Liver (tissue), 9 donors: ENCODE data around the gene FMR1NB. TPM values are rescaled to one million over a fixed set of nuclear protein-coding genes. Genes with fewer than 3 reads are reported as not detected.

Experiments used
- DNase-seq: peaks from one replicate; pipeline ENCODE4 v3.0.0-alpha.2; 2017; ENCODE audit warnings: low spot score
- H3K27ac ChIP-seq, 2 donors: one replicate each; pipeline ENCODE4 v1.7.0; 2013; ENCODE audit warnings: inconsistent platforms in 2 of 2, low read length in 2 of 2, control low read depth in 1 of 2, low read depth in 1 of 2, mild to moderate bottlenecking in 1 of 2
- H3K27me3 ChIP-seq, 4 donors: one replicate each; pipeline versions ENCODE4 v1.6.1 to v1.7.0; 2013; ENCODE audit warnings: low read length in 3 of 4, inconsistent platforms in 1 of 4, mild to moderate bottlenecking in 1 of 4, moderate library complexity in 1 of 4; ENCODE audit not compliant: control insufficient read depth in 4 of 4, insufficient read depth in 4 of 4
- H3K36me3 ChIP-seq, 4 donors: one replicate each; pipeline versions ENCODE4 v1.6.1 to v1.7.0; 2013; ENCODE audit warnings: low read length in 3 of 4, mild to moderate bottlenecking in 3 of 4, low read depth in 1 of 4, moderate library complexity in 1 of 4; ENCODE audit not compliant: control insufficient read depth in 4 of 4, insufficient read depth in 3 of 4
- H3K4me1 ChIP-seq, 4 donors: one replicate each; pipeline versions ENCODE4 v1.6.1 to v1.7.0; 2013; ENCODE audit warnings: low read length in 3 of 4, mild to moderate bottlenecking in 3 of 4, moderate library complexity in 1 of 4; ENCODE audit not compliant: control insufficient read depth in 4 of 4, insufficient read depth in 4 of 4
- H3K4me3 ChIP-seq, 3 donors: one replicate each; pipeline versions ENCODE4 v1.6.1 to v1.7.0; 2013; ENCODE audit warnings: low read length in 3 of 3, control low read depth in 1 of 3, low read depth in 1 of 3, mild to moderate bottlenecking in 1 of 3
- H3K9ac ChIP-seq, 2 donors: one replicate each; pipeline ENCODE4 v1.7.0; 2013; ENCODE audit warnings: low read length in 2 of 2, mild to moderate bottlenecking in 2 of 2, moderate library complexity in 2 of 2, control low read depth in 1 of 2, low read depth in 1 of 2
- H3K9me3 ChIP-seq, 4 donors: one replicate each; pipeline versions ENCODE4 v1.6.1 to v1.7.0; 2013; ENCODE audit warnings: low read length in 3 of 4; ENCODE audit not compliant: control insufficient read depth in 4 of 4
- ATF3 ChIP-seq: IDR thresholded peaks from 2 replicates; pipeline ENCODE4 v1.6.1; 2016; ENCODE audit warnings: antibody characterized with exemption
- EGR1 ChIP-seq, 2 donors: IDR thresholded peaks; 2 replicates each; pipeline ENCODE4 v1.6.1; 2016 to 2018; ENCODE audit warnings: antibody characterized with exemption in 2 of 2, low read depth in 2 of 2
- FOXA1 ChIP-seq: IDR thresholded peaks from 2 replicates; pipeline ENCODE4 v1.6.1; 2016; ENCODE audit warnings: antibody characterized with exemption
- FOXA2 ChIP-seq: IDR thresholded peaks from 2 replicates; pipeline ENCODE4 v1.6.1; 2016; ENCODE audit warnings: antibody characterized with exemption
- GABPA ChIP-seq, 2 donors: IDR thresholded peaks in 1 of 2; conservative IDR thresholded peaks in 1 of 2; 2 replicates each; pipeline ENCODE4 v1.6.1; 2016; ENCODE audit warnings: antibody characterized with exemption in 2 of 2, mild to moderate bottlenecking in 1 of 2, moderate library complexity in 1 of 2
- HNF4G ChIP-seq: IDR thresholded peaks from 2 replicates; pipeline ENCODE4 v1.6.1; 2016; ENCODE audit warnings: antibody characterized with exemption
- JUND ChIP-seq, 2 donors: IDR thresholded peaks; 2 replicates each; pipeline ENCODE4 v1.6.1; 2016; ENCODE audit warnings: antibody characterized with exemption in 2 of 2
- NR2F2 ChIP-seq: IDR thresholded peaks from 2 replicates; pipeline ENCODE4 v1.6.1; 2016; ENCODE audit warnings: antibody characterized with exemption
- SP1 ChIP-seq: IDR thresholded peaks from 2 replicates; pipeline ENCODE4 v1.6.1; 2018; ENCODE audit warnings: antibody characterized with exemption, mild to moderate bottlenecking
- ZBTB33 ChIP-seq: IDR thresholded peaks from 2 replicates; pipeline ENCODE4 v1.6.1; 2016; ENCODE audit warnings: antibody characterized with exemption
- WGBS: extraction: QIAGEN DNeasy Blood & Tissue Kit; methylation state at CpG from one replicate; pipeline ENCODE4 v1.1.7; 2013; 5-methylcytosine and 5-hydroxymethylcytosine counted together
- polyA plus RNA-seq, 2 donors: library from polyadenylated mRNA; stranded (reverse) in 1 of 2; unstranded in 1 of 2; fragments of 200-250 nt in 1 of 2; fragments of >200 nt in 1 of 2; fragmentation: Nextera tagmentation in 1 of 2; extraction: Ambion mirVana in 1 of 2; gene quantifications; one replicate each; pipeline versions ENCODE4 v1.2.1 to v1.2.3, GENCODE V29; 2013 to 2015
- total RNA-seq, 2 donors: library from RNA; depleted of rRNA; stranded (reverse); fragments of >200 nt; gene quantifications; one replicate each; pipeline ENCODE4 v1.2.3, GENCODE V29; 2014
- TF ChIP-seq, protein P1 (sequence below): IDR thresholded peaks from 2 replicates; pipeline ENCODE4 v1.6.1; 2016; ENCODE audit warnings: antibody characterized with exemption, mild to moderate bottlenecking
- donor health status: healthy.
- donor health status: healthy.
- donor health status: healthy.
- donor health status: healthy.
- donor health status: healthy.

Gene FMR1NB
- not detected for total RNA-seq
- polyA plus RNA-seq, result not detected

DNA sequence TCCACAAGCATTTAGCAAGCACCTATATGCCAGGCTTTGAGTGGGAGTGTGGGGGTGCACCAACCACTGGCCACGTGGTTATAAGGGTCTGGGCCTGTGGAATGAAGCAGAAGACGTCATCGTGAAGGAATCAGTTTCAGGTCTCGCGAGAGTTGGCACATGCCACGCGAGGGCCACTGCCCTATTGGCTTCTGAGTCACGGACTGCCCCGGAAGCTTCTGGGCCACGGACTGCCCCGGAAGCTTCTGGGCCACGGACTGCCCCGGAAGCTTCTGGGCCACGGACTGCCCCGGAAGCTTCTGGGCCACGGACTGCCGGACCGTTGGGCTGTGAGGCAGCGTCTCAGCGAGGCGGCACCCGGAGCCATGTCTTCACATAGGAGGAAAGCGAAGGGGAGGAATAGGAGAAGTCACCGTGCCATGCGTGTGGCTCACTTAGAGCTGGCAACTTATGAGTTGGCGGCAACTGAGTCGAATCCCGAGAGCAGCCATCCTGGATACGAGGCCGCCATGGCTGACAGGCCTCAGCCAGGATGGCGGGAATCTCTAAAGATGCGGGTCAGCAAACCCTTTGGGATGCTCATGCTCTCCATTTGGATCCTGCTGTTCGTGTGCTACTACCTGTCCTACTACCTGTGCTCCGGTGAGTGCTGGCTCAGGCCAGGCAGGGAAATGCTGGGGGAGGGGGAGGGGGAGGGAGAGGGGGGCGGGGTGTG lies at the start of gene FMR1NB:
TSS of gene FMR1NB (plus strand) at position 300 of the 715 bp plus-strand sequence. CDS start at position 366, 66 bp downstream.
- TF ChIP-seq NR2F2, result no peak
- no peak for TF ChIP-seq SP1
- TF ChIP-seq FOXA2, result no peak
- TF ChIP-seq EGR1 (IDR thresholded peaks at IDR 0.05; ENCODE audit: low read depth in 2 of 2), result no peak
- no peak for TF ChIP-seq ZBTB33
- no peak for TF ChIP-seq JUND (IDR thresholded peaks at IDR 0.05)
- H3K36me3 ChIP-seq, result no peaks in the 10 kb centered on the region
- no peak within 1 kb of the TSS for H3K9ac ChIP-seq
- no peak for DNase-seq
- H3K27ac ChIP-seq, result no peak within 1 kb of the TSS
- H3K9me3 ChIP-seq, result no peaks in the 10 kb centered on the region
- H3K4me3 ChIP-seq, result no peak within 1 kb of the TSS
- no peaks in the 10 kb centered on the region for H3K27me3 ChIP-seq
- 96% methylated on average over 35 of the region's 35 CpGs for WGBS
- H3K4me1 ChIP-seq, result no peaks in the 10 kb centered on the region

DNA sequence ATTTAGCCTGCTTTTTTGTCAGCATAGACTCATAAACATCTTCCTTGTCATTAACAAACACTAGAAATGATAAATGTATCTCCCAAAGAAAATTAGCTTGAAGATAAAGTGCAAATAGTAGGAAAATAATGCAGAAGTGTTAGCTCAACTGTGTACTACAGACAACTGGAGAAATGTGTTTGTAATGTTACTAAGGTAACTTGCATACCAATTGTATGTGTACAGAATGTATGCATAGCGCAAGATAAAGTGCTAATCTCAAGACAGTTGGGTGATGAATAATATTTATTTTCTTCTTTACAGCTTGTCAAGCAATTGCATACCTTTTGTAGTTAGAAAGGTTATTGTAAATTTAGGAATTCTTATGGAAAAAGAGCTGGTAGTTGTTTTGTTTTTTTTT lies 47.3 kb upstream of the FMR1NB start:
- Histone ChIP-seq H3K27me3 (no peaks in the 10 kb centered on the region), H3K4me3 (no peak overlapping the region), H3K4me1 (no peaks in the 10 kb centered on the region), H3K9me3 (no peaks in the 10 kb centered on the region), H3K9ac (no peak overlapping the region), H3K27ac (no peak overlapping the region), H3K36me3 (peaks cover 0 to 15% (median 11%) of the 10 kb centered on the region in 4 donors)
- 96% methylated on average over 1 of the region's 1 CpG for WGBS
- TF ChIP-seq ATF3 (no peak), FOXA1 (no peak), ZBTB33 (no peak), SP1 (no peak), HNF4G (no peak), GABPA (IDR thresholded peaks at IDR 0.05 in 1 of 2, conservative IDR thresholded peaks at IDR 0.05 in 1 of 2) (no peak)
- TF ChIP-seq, protein P1, sequence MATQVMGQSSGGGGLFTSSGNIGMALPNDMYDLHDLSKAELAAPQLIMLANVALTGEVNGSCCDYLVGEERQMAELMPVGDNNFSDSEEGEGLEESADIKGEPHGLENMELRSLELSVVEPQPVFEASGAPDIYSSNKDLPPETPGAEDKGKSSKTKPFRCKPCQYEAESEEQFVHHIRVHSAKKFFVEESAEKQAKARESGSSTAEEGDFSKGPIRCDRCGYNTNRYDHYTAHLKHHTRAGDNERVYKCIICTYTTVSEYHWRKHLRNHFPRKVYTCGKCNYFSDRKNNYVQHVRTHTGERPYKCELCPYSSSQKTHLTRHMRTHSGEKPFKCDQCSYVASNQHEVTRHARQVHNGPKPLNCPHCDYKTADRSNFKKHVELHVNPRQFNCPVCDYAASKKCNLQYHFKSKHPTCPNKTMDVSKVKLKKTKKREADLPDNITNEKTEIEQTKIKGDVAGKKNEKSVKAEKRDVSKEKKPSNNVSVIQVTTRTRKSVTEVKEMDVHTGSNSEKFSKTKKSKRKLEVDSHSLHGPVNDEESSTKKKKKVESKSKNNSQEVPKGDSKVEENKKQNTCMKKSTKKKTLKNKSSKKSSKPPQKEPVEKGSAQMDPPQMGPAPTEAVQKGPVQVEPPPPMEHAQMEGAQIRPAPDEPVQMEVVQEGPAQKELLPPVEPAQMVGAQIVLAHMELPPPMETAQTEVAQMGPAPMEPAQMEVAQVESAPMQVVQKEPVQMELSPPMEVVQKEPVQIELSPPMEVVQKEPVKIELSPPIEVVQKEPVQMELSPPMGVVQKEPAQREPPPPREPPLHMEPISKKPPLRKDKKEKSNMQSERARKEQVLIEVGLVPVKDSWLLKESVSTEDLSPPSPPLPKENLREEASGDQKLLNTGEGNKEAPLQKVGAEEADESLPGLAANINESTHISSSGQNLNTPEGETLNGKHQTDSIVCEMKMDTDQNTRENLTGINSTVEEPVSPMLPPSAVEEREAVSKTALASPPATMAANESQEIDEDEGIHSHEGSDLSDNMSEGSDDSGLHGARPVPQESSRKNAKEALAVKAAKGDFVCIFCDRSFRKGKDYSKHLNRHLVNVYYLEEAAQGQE, result no peak
- DNase-seq, result no peak
